Mesenchymal stem cell (in vitro differentiated cells and primary cell): Measurements from ENCODE around the gene OR5H2.
"Not testable (repeated sequence)": the region's sequence is repeated elsewhere in the genome, so short reads cannot be mapped to it uniquely, and the experiment has no call there.

Source experiments
- DNase-seq: peaks from one replicate; pipeline ENCODE4 v3.0.0-alpha.2; 2013
- H2AFZ ChIP-seq: one replicate; pipeline ENCODE4 v1.6.1; 2013; ENCODE audit warnings: low read depth, mild to moderate bottlenecking, control low read depth, inconsistent platforms, low read length, moderate library complexity
- H2AK5ac ChIP-seq: 2 replicates; pipeline ENCODE4 v1.6.1; 2013; ENCODE audit warnings: low read length, moderate library complexity, mild to moderate bottlenecking, inconsistent platforms; ENCODE audit not compliant: severe bottlenecking
- H2BK120ac ChIP-seq: one replicate; pipeline ENCODE4 v1.6.1; 2013; ENCODE audit warnings: low read depth, mild to moderate bottlenecking, inconsistent platforms, low read length, moderate library complexity
- H2BK12ac ChIP-seq, 2 experiments: one replicate each; pipeline ENCODE4 v1.6.1; 2013; ENCODE audit warnings: inconsistent platforms in 2 of 2, low read length in 2 of 2, mild to moderate bottlenecking in 2 of 2, moderate library complexity in 2 of 2, control low read depth in 1 of 2
- H2BK15ac ChIP-seq: one replicate; pipeline ENCODE4 v1.6.1; 2013; ENCODE audit warnings: mild to moderate bottlenecking, low read depth, inconsistent platforms; ENCODE audit not compliant: poor library complexity, severe bottlenecking
- H2BK5ac ChIP-seq: 2 replicates; pipeline ENCODE4 v1.6.1; 2013; ENCODE audit warnings: low read depth, mild to moderate bottlenecking, low read length, control low read depth, inconsistent platforms; ENCODE audit not compliant: poor library complexity, severe bottlenecking
- H3K14ac ChIP-seq, 2 experiments: one replicate each; pipeline ENCODE4 v1.6.1; 2013; ENCODE audit warnings: inconsistent platforms in 2 of 2, low read length in 2 of 2, control low read depth in 1 of 2, mild to moderate bottlenecking in 1 of 2, moderate library complexity in 1 of 2
- H3K18ac ChIP-seq, 2 experiments: one replicate each; pipeline ENCODE4 v1.6.1; 2013; ENCODE audit warnings: inconsistent platforms in 2 of 2, low read length in 2 of 2, control low read depth in 1 of 2, low read depth in 1 of 2, mild to moderate bottlenecking in 1 of 2
- H3K23ac ChIP-seq, 2 experiments: one replicate each; pipeline ENCODE4 v1.6.1; 2013; ENCODE audit warnings: inconsistent platforms in 2 of 2, low read length in 2 of 2, mild to moderate bottlenecking in 2 of 2, moderate library complexity in 2 of 2, control low read depth in 1 of 2
- H3K27ac ChIP-seq: 2 replicates; pipeline ENCODE4 v1.5.1; 2013; ENCODE audit warnings: mild to moderate bottlenecking, moderate library complexity, low read length, control low read depth, inconsistent platforms; ENCODE audit not compliant: poor library complexity, severe bottlenecking
- H3K27me3 ChIP-seq, 2 experiments: 2 replicates each; pipeline versions ENCODE4 v1.6.1 to v1.7.0; 2013; ENCODE audit warnings: low read length in 2 of 2, mild to moderate bottlenecking in 2 of 2, moderate library complexity in 2 of 2, control low read depth in 1 of 2, inconsistent platforms in 1 of 2; ENCODE audit not compliant: control insufficient read depth in 1 of 2, insufficient read depth in 1 of 2
- H3K36me3 ChIP-seq, 2 experiments: 2 replicates each; pipeline versions ENCODE4 v1.6.1 to v1.7.0; 2013; ENCODE audit warnings: low read length in 2 of 2, control low read depth in 1 of 2, inconsistent platforms in 1 of 2, low read depth in 1 of 2, mild to moderate bottlenecking in 1 of 2; ENCODE audit not compliant: insufficient read depth in 2 of 2, control insufficient read depth in 1 of 2
- H3K4ac ChIP-seq, 2 experiments: one replicate each; pipeline ENCODE4 v1.6.1; 2013; ENCODE audit warnings: inconsistent platforms in 2 of 2, low read length in 2 of 2, mild to moderate bottlenecking in 2 of 2, moderate library complexity in 2 of 2, control low read depth in 1 of 2, low read depth in 1 of 2
- H3K4me1 ChIP-seq: 2 replicates; pipeline ENCODE4 v1.6.1; 2013; ENCODE audit warnings: low read depth, low read length, control low read depth; ENCODE audit not compliant: control insufficient read depth, insufficient read depth
- H3K4me2 ChIP-seq: 2 replicates; pipeline ENCODE4 v1.6.1; 2013; ENCODE audit warnings: low read length, mild to moderate bottlenecking, inconsistent platforms; ENCODE audit not compliant: poor library complexity, severe bottlenecking
- H3K4me3 ChIP-seq, 2 experiments: 2 replicates each; pipeline versions ENCODE4 v1.5.1 to v1.7.0; 2013; ENCODE audit warnings: low read length in 2 of 2, mild to moderate bottlenecking in 2 of 2, control low read depth in 1 of 2, low read depth in 1 of 2; ENCODE audit not compliant: insufficient read depth in 1 of 2
- H3K79me1 ChIP-seq: replicated peaks from 2 replicates; pipeline ENCODE4 v1.6.1; 2013; ENCODE audit warnings: mild to moderate bottlenecking, control low read depth, low read length, inconsistent platforms; ENCODE audit not compliant: poor library complexity, severe bottlenecking
- H3K9ac ChIP-seq: 2 replicates; pipeline ENCODE4 v1.7.0; 2013; ENCODE audit warnings: mild to moderate bottlenecking, low read length, moderate library complexity
- H3K9me3 ChIP-seq: 2 replicates; pipeline ENCODE4 v1.7.0; 2013; ENCODE audit warnings: mild to moderate bottlenecking, low read length; ENCODE audit not compliant: control insufficient read depth
- H4K8ac ChIP-seq: one replicate; pipeline ENCODE4 v1.6.1; 2013; ENCODE audit warnings: inconsistent platforms, mild to moderate bottlenecking, low read length, moderate library complexity
- H4K91ac ChIP-seq: one replicate; pipeline ENCODE4 v1.6.1; 2013; ENCODE audit warnings: mild to moderate bottlenecking, low read length, inconsistent platforms
- WGBS: methylation state at CpG from one replicate; pipeline ENCODE4 v1.1.7; 2013; ENCODE audit warnings: mixed read lengths; 5-methylcytosine and 5-hydroxymethylcytosine counted together

The OR5H2 gene

DNA sequence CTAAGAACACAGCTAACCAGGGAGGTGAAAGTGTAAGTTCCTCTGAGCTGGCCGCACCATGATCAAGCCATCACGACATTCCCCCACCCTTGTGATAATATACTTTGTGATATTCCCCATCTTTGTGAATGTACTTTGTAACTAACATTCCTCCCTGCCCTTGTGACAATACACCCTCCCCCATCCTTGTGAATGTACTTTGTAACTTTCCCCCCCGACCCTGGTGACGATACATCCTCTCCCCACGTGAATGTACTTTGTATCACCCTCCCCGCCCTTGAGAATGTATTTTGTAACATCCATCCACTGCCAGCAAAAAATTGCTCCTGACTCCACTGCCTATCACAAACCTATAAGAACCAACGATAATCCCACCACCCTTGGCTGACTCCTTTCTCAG lies 38.5 kb upstream of the OR5H2 start:
- no peak overlapping the region for H3K4me2 ChIP-seq
- H2BK15ac ChIP-seq, result no peak overlapping the region
- H2BK5ac ChIP-seq, result no peak overlapping the region
- H2AFZ ChIP-seq, result no peak overlapping the region
- no peak overlapping the region for H3K9ac ChIP-seq
- H2AK5ac ChIP-seq, result no peak overlapping the region
- no peaks in the 10 kb centered on the region for H3K4me1 ChIP-seq
- H4K91ac ChIP-seq, result no peak overlapping the region
- H3K36me3 ChIP-seq, result no peaks in the 10 kb centered on the region
- 71% methylated on average over 7 of the region's 7 CpGs for WGBS
- no peak overlapping the region for H3K23ac ChIP-seq
- H2BK12ac ChIP-seq, result no peak overlapping the region
- no peaks in the 10 kb centered on the region for H3K79me1 ChIP-seq
- no peak overlapping the region for H3K14ac ChIP-seq
- H2BK120ac ChIP-seq, result no peak overlapping the region
- no peak overlapping the region for H4K8ac ChIP-seq
- H3K4me3 ChIP-seq, result no peak overlapping the region
- H3K9me3 ChIP-seq, result no peaks in the 10 kb centered on the region
- DNase-seq, result no peak
- H3K4ac ChIP-seq, result no peak overlapping the region
- H3K18ac ChIP-seq, result no peak overlapping the region
- no peak overlapping the region for H3K27ac ChIP-seq
- no peaks in the 10 kb centered on the region for H3K27me3 ChIP-seq

DNA sequence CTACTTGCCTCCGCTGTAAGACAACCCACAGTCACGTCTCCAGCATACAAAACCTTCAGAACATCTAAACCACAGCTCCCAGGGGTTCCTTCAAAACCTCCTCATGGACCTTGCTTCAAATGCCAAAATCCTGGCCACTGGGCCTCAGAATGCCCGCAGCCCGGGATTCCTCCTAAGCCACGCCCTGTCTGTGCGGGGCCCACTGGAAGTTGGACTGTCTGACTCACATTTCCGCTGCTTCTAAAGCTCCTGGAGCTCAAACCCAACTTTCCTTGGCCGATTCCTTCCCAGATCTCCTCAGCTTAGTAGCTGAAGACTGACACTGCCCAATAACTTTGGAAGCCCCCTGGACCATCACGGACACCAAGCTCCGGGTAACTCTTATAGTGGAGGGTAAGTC lies 36.2 kb upstream of the OR5H2 start:
- peaks cover 3% of the 10 kb centered on the region for H3K9me3 ChIP-seq
- no peaks in the 10 kb centered on the region for H3K36me3 ChIP-seq
- H4K8ac ChIP-seq, result no peak overlapping the region
- H3K4ac ChIP-seq, result no peak overlapping the region
- H2AK5ac ChIP-seq, result no peak overlapping the region
- no peak overlapping the region for H3K4me3 ChIP-seq
- H3K4me2 ChIP-seq, result no peak overlapping the region
- no peak overlapping the region for H3K14ac ChIP-seq
- H4K91ac ChIP-seq, result no peak overlapping the region
- no peak overlapping the region for H3K9ac ChIP-seq
- H2BK5ac ChIP-seq, result no peak overlapping the region
- no peak overlapping the region for H2AFZ ChIP-seq
- 85% methylated on average over 10 of the region's 10 CpGs for WGBS
- H3K4me1 ChIP-seq, result no peaks in the 10 kb centered on the region
- H3K27me3 ChIP-seq, result no peaks in the 10 kb centered on the region
- no peak overlapping the region for H2BK15ac ChIP-seq
- no peak overlapping the region for H2BK120ac ChIP-seq
- H3K27ac ChIP-seq, result no peak overlapping the region
- H3K18ac ChIP-seq, result no peak overlapping the region
- no peak overlapping the region for H2BK12ac ChIP-seq
- no peak for DNase-seq
- no peak overlapping the region for H3K23ac ChIP-seq
- no peaks in the 10 kb centered on the region for H3K79me1 ChIP-seq

DNA sequence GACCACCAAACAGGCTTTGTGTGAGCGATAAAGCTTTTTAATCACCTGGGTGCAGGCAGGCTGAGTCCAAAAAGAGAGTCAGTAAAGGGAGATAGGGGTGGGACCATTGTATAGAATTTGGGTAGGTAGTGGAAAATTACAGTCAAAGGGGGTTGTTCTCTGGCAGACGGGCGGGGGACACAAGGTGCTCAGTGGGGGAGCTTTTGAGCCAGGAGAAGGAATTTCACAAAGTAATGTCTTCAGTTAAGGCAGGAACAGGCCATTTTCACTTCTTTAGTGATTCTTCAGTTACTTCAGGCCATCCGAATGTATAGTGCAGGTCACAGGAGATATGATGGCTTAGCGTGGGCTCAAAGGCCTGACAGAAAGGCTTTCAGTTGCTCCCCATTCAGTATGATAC lies 26.3 kb upstream of the OR5H2 start:
- H2BK120ac ChIP-seq, H3K4ac ChIP-seq, H3K23ac ChIP-seq, H3K27me3 ChIP-seq, H2AK5ac ChIP-seq, H3K4me1 ChIP-seq, H3K18ac ChIP-seq, H2BK5ac ChIP-seq, H3K4me3 ChIP-seq, H3K36me3 ChIP-seq, H3K9me3 ChIP-seq, H3K79me1 ChIP-seq, H3K27ac ChIP-seq, H4K8ac ChIP-seq, H4K91ac ChIP-seq, H3K14ac ChIP-seq, H2BK12ac ChIP-seq, DNase-seq, H2AFZ ChIP-seq, H2BK15ac ChIP-seq, H3K4me2 ChIP-seq, H3K9ac ChIP-seq: not testable (repeated sequence)
- 57% methylated on average over 5 of the region's 5 CpGs for WGBS

DNA sequence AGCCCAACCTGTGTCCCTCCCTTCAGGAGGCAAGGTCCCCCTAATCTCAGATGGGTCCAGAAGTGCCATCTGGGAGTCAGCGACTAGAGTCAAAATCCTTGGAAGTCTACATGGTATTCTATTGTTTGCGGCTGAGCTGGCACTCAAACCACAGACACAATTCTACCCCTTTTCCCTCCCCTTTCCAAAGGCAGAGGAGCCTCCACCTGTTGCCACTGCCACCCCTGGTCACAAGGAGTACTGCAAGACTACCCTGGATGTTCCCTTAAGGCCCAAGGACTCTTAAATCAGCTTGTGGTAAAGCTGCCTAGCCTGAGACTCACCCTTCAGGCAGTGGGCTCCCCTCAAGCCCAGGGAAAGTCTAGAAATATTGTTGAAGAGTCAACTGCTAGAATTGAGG lies 22.6 kb upstream of the OR5H2 start:
- no peak overlapping the region for H4K91ac ChIP-seq
- H2BK5ac ChIP-seq, result no peak overlapping the region
- no peak overlapping the region for H3K27ac ChIP-seq
- H2BK15ac ChIP-seq, result no peak overlapping the region
- no peak overlapping the region for H3K9ac ChIP-seq
- no peak overlapping the region for H4K8ac ChIP-seq
- H3K23ac ChIP-seq, result no peak overlapping the region
- no peaks in the 10 kb centered on the region for H3K4me1 ChIP-seq
- H3K4me2 ChIP-seq, result no peak overlapping the region
- no peaks in the 10 kb centered on the region for H3K79me1 ChIP-seq
- H3K4ac ChIP-seq, result no peak overlapping the region
- peaks cover 6% of the 10 kb centered on the region for H3K9me3 ChIP-seq
- H3K27me3 ChIP-seq, result no peaks in the 10 kb centered on the region
- no peak overlapping the region for H3K14ac ChIP-seq
- DNase-seq, result no peak
- H3K4me3 ChIP-seq, result no peak overlapping the region
- no peaks in the 10 kb centered on the region for H3K36me3 ChIP-seq
- H2AK5ac ChIP-seq, result no peak overlapping the region
- H2BK120ac ChIP-seq, result no peak overlapping the region
- no peak overlapping the region for H2AFZ ChIP-seq
- no peak overlapping the region for H3K18ac ChIP-seq
- no peak overlapping the region for H2BK12ac ChIP-seq
- 72% methylated on average over 2 of the region's 2 CpGs for WGBS
